Stomach (tissue), 9 donors: Measurements from ENCODE around the gene SUCO. TPM values are rescaled to one million over a fixed set of nuclear protein-coding genes. Genes with fewer than 3 reads are reported as not detected.

Experiments
- DNase-seq, 2 donors: peaks; one replicate each; pipeline versions ENCODE4 v3.0.0 to v3.0.0-alpha.2; 2013 to 2019
- H3K27ac ChIP-seq, 5 donors: fragments of 200-600 bp in 4 of 5; sonication (generic) in 4 of 5; one replicate each; pipeline ENCODE4 v1.5.1; 2013 to 2019; ENCODE audit warnings: mild to moderate bottlenecking in 1 of 5, moderate library complexity in 1 of 5
- H3K27me3 ChIP-seq, 3 donors: fragments of 200-600 bp; sonication (generic); one replicate each; pipeline ENCODE4 v1.5.1; 2017 to 2019; ENCODE audit warnings: mixed run types in 1 of 3
- H3K36me3 ChIP-seq, 4 donors: fragments of 200-600 bp; sonication (generic); 1 replicate in 3 of 4; 2 replicates in 1 of 4; pipeline ENCODE4 v1.5.1; 2016 to 2019
- H3K4me1 ChIP-seq, 4 donors: fragments of 200-600 bp; sonication (generic); one replicate each; pipeline ENCODE4 v1.5.1; 2016 to 2019
- H3K4me3 ChIP-seq, 4 donors: fragments of 200-600 bp; sonication (generic) in 3 of 4; one replicate each; pipeline ENCODE4 v1.5.1; 2016 to 2019; ENCODE audit warnings: mild to moderate bottlenecking in 1 of 4
- H3K9me3 ChIP-seq, 4 donors: fragments of 200-600 bp; sonication (generic); one replicate each; pipeline ENCODE4 v1.5.1; 2016 to 2019
- CTCF ChIP-seq, 7 experiments: fragments of 450-650 bp in 4 of 7; fragments of 200-600 bp in 3 of 7; sonication (generic) in 3 of 7; IDR thresholded peaks; one replicate each; pipeline ENCODE4 v1.5.1; 2016 to 2019; ENCODE audit warnings: antibody characterized with exemption in 7 of 7, control low read depth in 2 of 7, mild to moderate bottlenecking in 1 of 7
- EP300 ChIP-seq: sonication (generic); formaldehyde crosslinking; IDR thresholded peaks from one replicate; pipeline ENCODE4 v1.6.1; 2017; ENCODE audit warnings: antibody characterized with exemption
- POLR2A ChIP-seq, 4 donors: fragments of 450-650 bp; IDR thresholded peaks; one replicate each; pipeline ENCODE4 v1.6.1; 2016; ENCODE audit warnings: antibody characterized with exemption in 4 of 4, control low read depth in 2 of 4, mild to moderate bottlenecking in 1 of 4, moderate library complexity in 1 of 4
- POLR2AphosphoS5 ChIP-seq, 3 donors: sonication (generic); formaldehyde crosslinking; IDR thresholded peaks; one replicate each; pipeline ENCODE4 v1.6.1; 2016; ENCODE audit warnings: antibody characterized with exemption in 3 of 3
- WGBS, 5 donors: extraction: QIAGEN DNeasy Blood & Tissue Kit in 3 of 5; methylation state at CpG; one replicate each; pipeline versions ENCODE4 v1.1.5 to v1.1.7; 2013 to 2018; 5-methylcytosine and 5-hydroxymethylcytosine counted together
- intact Hi-C: fragments of 100-400 bp; cut with DNase I; formaldehyde crosslinking; loops from one replicate; pipeline ENCODE4 v1.15.1; 2023; ENCODE audit warnings: low total_unique reads
- polyA plus RNA-seq, 3 donors: library from polyadenylated mRNA; stranded (reverse); fragments of 200-250 nt; gene quantifications; one replicate each; pipeline ENCODE4 v1.2.3, GENCODE V29; 2013
- total RNA-seq, 5 donors: library from RNA; depleted of rRNA; stranded (reverse); fragments of >200 nt; gene quantifications; one replicate each; pipeline versions ENCODE4 v1.1.0 to v1.2.3, GENCODE V29; 2014 to 2016
- donor health status: healthy with polysubstance abuse.
- donor health status: Bipolar disorder and iron deficiency.
- donor health status: healthy.

SUCO gene
- total and polyA plus RNA-seq, 8 donors, result 4.9 to 83.7 (median 15.8) TPM

GRCh38 chr1:172578586-172578985, 45.6 kb downstream of the SUCO start:
- H3K4me3 ChIP-seq, result no peak overlapping the region
- 77 to 90% (median 80%) methylated on average over 1 of the region's 1 CpG for WGBS, 5 donors
- H3K27ac ChIP-seq, result no peak overlapping the region
- no peak for DNase-seq
- intact Hi-C loops, result no loop called here
- H3K4me1 ChIP-seq, result peaks cover 0 to 25% (median 14%) of the 10 kb centered on the region in 4 donors
- peaks cover 0 to 62% (median 59%) of the 10 kb centered on the region in 4 donors for H3K36me3 ChIP-seq
- H3K27me3 ChIP-seq, result no peaks in the 10 kb centered on the region
- TF ChIP-seq POLR2A (IDR thresholded peaks at IDR 0.05), result no peak
- no peak for TF ChIP-seq EP300
- no peak for TF ChIP-seq CTCF (IDR thresholded peaks at IDR 0.05)
- no peak for TF ChIP-seq POLR2AphosphoS5 (IDR thresholded peaks at IDR 0.05)
- no peaks in the 10 kb centered on the region for H3K9me3 ChIP-seq

- intact Hi-C loops, result no loop called here
- DNase-seq, result no peak
- TF ChIP-seq POLR2A (IDR thresholded peaks at IDR 0.05), result no peak
- no peak for TF ChIP-seq EP300
- no peak for TF ChIP-seq CTCF (IDR thresholded peaks at IDR 0.05)
- TF ChIP-seq POLR2AphosphoS5 (IDR thresholded peaks at IDR 0.05), result no peak
These were observed 48.3 kb downstream of the SUCO start for GRCh38 chr1:172581273-172581672.

GRCh38 chr1:172581779-172582178, 48.8 kb downstream of the SUCO start:
- intact Hi-C loops, result no loop called here
- Histone ChIP-seq H3K4me3 (no peak overlapping the region), H3K9me3 (no peaks in the 10 kb centered on the region), H3K27ac (peak overlapping the region in 1 of 5 donors; percentile 7), H3K4me1 (peaks cover 0 to 25% (median 14%) of the 10 kb centered on the region in 4 donors), H3K36me3 (peaks cover 0 to 41% (median 38%) of the 10 kb centered on the region in 4 donors), H3K27me3 (no peaks in the 10 kb centered on the region)
- 25 to 57% (median 36%) methylated on average over 1 of the region's 1 CpG for WGBS, 5 donors
- no peak for TF ChIP-seq POLR2AphosphoS5 (IDR thresholded peaks at IDR 0.05)
- TF ChIP-seq CTCF (IDR thresholded peaks at IDR 0.05), result no peak
- no peak for TF ChIP-seq EP300
- no peak for TF ChIP-seq POLR2A (IDR thresholded peaks at IDR 0.05)
- no peak for DNase-seq

More at GRCh38 chr1:172581273-172581672, 48.3 kb downstream of the SUCO start:
- H3K27me3 ChIP-seq, result no peaks in the 10 kb centered on the region
- H3K36me3 ChIP-seq, result peaks cover 0 to 39% (median 38%) of the 10 kb centered on the region in 4 donors
- no peaks in the 10 kb centered on the region for H3K9me3 ChIP-seq
- H3K4me1 ChIP-seq, result peaks cover 0 to 25% (median 14%) of the 10 kb centered on the region in 4 donors
- peak overlapping the region in 1 of 5 donors; percentile 7 for H3K27ac ChIP-seq
- no peak overlapping the region for H3K4me3 ChIP-seq

- Histone ChIP-seq H3K36me3 (peaks cover 0 to 34% (median 30%) of the 10 kb centered on the region in 4 donors), H3K4me1 (peaks cover 0 to 25% (median 17%) of the 10 kb centered on the region in 4 donors), H3K4me3 (no peak overlapping the region), H3K27ac (no peak overlapping the region), H3K9me3 (no peaks in the 10 kb centered on the region), H3K27me3 (no peaks in the 10 kb centered on the region)
- intact Hi-C loops, result no loop called here
- no peak for DNase-seq
- TF ChIP-seq EP300, result no peak
- no peak for TF ChIP-seq POLR2A (IDR thresholded peaks at IDR 0.05)
- no peak for TF ChIP-seq CTCF (IDR thresholded peaks at IDR 0.05)
- TF ChIP-seq POLR2AphosphoS5 (IDR thresholded peaks at IDR 0.05), result no peak
- 63 to 81% (median 78%) methylated on average over 3 of the region's 3 CpGs for WGBS, 5 donors
These were observed 49.9 kb downstream of the SUCO start for GRCh38 chr1:172582889-172583288.
